Measurements from ENCODE around the gene LYL1. TPM values are rescaled to one million over a fixed set of nuclear protein-coding genes. Genes with fewer than 3 reads are reported as not detected.

Gene LYL1
- total and polyA plus RNA-seq, 9 of the 15 experiments (the other 6 are each of a cell fraction or from before 2014, with no cell fraction given): 1.3 to 266 (median 34.0) TPM

DNA sequence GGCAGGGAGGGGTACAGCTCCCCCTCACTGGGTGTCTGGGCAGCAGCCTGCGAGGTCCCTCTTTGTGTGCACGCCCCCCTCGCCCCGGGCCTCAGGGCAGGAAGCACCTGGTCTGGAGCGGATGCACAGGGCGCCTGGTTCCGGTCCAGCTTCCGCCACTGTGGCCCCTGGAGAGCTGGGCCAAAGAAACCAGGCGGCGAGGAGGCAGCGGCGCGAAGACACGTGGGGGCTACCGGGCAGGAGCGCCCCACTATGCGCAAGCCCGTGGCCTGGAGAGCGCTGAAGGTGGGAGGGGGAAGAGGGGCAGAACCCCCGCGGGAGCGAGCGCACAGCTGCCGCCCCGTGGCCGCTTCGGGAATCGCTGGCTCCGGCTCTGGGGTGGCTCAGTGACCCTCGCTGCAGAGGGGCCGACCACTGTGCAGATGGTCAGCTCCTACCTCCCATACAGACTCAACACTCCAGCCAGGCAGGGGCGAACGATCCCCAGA lies 1.7 kb upstream of the LYL1 start (continued):
- TF ChIP-seq, protein P1, sequence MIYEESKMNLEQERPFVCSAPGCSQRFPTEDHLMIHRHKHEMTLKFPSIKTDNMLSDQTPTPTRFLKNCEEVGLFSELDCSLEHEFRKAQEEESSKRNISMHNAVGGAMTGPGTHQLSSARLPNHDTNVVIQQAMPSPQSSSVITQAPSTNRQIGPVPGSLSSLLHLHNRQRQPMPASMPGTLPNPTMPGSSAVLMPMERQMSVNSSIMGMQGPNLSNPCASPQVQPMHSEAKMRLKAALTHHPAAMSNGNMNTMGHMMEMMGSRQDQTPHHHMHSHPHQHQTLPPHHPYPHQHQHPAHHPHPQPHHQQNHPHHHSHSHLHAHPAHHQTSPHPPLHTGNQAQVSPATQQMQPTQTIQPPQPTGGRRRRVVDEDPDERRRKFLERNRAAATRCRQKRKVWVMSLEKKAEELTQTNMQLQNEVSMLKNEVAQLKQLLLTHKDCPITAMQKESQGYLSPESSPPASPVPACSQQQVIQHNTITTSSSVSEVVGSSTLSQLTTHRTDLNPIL (CRISPR knock-in tag; IDR thresholded peaks at IDR 0.05): no peak
- TF ChIP-seq ZNF696 (CRISPR knock-in tag; conservative IDR thresholded peaks at IDR 0.05): no peak
- TF ChIP-seq SMAD4 (CRISPR knock-in tag; conservative IDR thresholded peaks at IDR 0.05): peak; percentile 82; the same call in 1 of the 2 replicates
- TF ChIP-seq MYNN (IDR thresholded peaks at IDR 0.05): peak; percentile 35; the same call in 1 of the 2 replicates
- no peak for TF ChIP-seq MYNN (CRISPR knock-in tag; IDR thresholded peaks at IDR 0.05)
- TF ChIP-seq XRCC5 (IDR thresholded peaks at IDR 0.05; ENCODE audit: low read depth, low read length): no peak; the same call in 1 of the 2 replicates
- TF ChIP-seq PTBP1 (IDR thresholded peaks at IDR 0.05; ENCODE audit: low read depth, low read length): no peak
- TF ChIP-seq SRSF3 (IDR thresholded peaks at IDR 0.05; ENCODE audit: insufficient read depth, low read length): no peak
- no peak for TF ChIP-seq KAT8 (IDR thresholded peaks at IDR 0.05; ENCODE audit: low read depth)
- TF ChIP-seq DIDO1 (tag; IDR thresholded peaks at IDR 0.05; ENCODE audit: low read depth): no peak
- TF ChIP-seq ZNF695 (CRISPR knock-in tag; IDR thresholded peaks at IDR 0.05): no peak
- TF ChIP-seq HNRNPLL (IDR thresholded peaks at IDR 0.05; ENCODE audit: low read depth, low read length, poor library complexity, severe bottlenecking): no peak
- TF ChIP-seq, protein P2, sequence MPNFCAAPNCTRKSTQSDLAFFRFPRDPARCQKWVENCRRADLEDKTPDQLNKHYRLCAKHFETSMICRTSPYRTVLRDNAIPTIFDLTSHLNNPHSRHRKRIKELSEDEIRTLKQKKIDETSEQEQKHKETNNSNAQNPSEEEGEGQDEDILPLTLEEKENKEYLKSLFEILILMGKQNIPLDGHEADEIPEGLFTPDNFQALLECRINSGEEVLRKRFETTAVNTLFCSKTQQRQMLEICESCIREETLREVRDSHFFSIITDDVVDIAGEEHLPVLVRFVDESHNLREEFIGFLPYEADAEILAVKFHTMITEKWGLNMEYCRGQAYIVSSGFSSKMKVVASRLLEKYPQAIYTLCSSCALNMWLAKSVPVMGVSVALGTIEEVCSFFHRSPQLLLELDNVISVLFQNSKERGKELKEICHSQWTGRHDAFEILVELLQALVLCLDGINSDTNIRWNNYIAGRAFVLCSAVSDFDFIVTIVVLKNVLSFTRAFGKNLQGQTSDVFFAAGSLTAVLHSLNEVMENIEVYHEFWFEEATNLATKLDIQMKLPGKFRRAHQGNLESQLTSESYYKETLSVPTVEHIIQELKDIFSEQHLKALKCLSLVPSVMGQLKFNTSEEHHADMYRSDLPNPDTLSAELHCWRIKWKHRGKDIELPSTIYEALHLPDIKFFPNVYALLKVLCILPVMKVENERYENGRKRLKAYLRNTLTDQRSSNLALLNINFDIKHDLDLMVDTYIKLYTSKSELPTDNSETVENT (CRISPR knock-in tag; IDR thresholded peaks at IDR 0.05): peak; percentile 59; the same call in 1 of the 2 replicates
- TF ChIP-seq MTA3 (IDR thresholded peaks at IDR 0.05; ENCODE audit: borderline replicate concordance): peak; percentile 62; the same call in 1 of the 2 replicates
- no peak for TF ChIP-seq SIN3A (IDR thresholded peaks at IDR 0.05; ENCODE audit: borderline replicate concordance in 2 of 2, control insufficient read depth in 1 of 2, low read depth in 2 of 2, low read length in 2 of 2)
- TF ChIP-seq POLR2A (conservative IDR thresholded peaks at IDR 0.05): peak; percentile 62
- TF ChIP-seq OTX1 (CRISPR knock-in tag; IDR thresholded peaks at IDR 0.05): no peak
- peak; percentile 61 to 74 for TF ChIP-seq RAD21 (CRISPR knock-in tag; conservative IDR thresholded peaks at IDR 0.05 in 1 of 2, IDR thresholded peaks at IDR 0.05 in 1 of 2)
- TF ChIP-seq, protein P3, sequence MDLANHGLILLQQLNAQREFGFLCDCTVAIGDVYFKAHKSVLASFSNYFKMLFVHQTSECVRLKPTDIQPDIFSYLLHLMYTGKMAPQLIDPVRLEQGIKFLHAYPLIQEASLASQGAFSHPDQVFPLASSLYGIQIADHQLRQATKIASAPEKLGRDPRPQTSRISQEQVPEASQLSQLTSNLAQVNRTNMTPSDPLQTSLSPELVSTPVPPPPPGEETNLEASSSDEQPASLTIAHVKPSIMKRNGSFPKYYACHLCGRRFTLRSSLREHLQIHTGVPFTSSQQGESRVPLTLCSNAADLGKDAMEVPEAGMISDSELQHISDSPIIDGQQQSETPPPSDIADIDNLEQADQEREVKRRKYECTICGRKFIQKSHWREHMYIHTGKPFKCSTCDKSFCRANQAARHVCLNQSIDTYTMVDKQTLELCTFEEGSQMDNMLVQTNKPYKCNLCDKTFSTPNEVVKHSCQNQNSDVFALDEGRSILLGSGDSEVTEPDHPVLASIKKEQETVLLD (IDR thresholded peaks at IDR 0.05): peak; percentile 72
- TF ChIP-seq NR2C1 (IDR thresholded peaks at IDR 0.05): no peak
- TF ChIP-seq NR2C1 (tag; IDR thresholded peaks at IDR 0.05): no peak
- TF ChIP-seq, protein P4, sequence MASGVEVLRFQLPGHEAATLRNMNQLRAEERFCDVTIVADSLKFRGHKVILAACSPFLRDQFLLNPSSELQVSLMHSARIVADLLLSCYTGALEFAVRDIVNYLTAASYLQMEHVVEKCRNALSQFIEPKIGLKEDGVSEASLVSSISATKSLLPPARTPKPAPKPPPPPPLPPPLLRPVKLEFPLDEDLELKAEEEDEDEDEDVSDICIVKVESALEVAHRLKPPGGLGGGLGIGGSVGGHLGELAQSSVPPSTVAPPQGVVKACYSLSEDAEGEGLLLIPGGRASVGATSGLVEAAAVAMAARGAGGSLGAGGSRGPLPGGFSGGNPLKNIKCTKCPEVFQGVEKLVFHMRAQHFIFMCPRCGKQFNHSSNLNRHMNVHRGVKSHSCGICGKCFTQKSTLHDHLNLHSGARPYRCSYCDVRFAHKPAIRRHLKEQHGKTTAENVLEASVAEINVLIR (CRISPR knock-in tag; IDR thresholded peaks at IDR 0.05): 0 out of 2 replicates have a peak, but pooled peaks have one; percentile 23
- TF ChIP-seq L3MBTL2 (IDR thresholded peaks at IDR 0.05): peak; percentile 78

All from K562 (cell line).